Left ventricle myocardium superior (tissue), 1 donor: ENCODE results near the gene POMT1. TPM values are rescaled to one million over a fixed set of nuclear protein-coding genes. Genes with fewer than 3 reads are reported as not detected.

Experiments
- ATAC-seq: fragments of 200-7000 bp; cut with Tn5 transposase; one replicate; pipeline ENCODE4 v1.9.1; 2020; ENCODE audit warnings: mild to moderate bottlenecking, moderate library complexity
- DNase-seq: peaks from one replicate; pipeline ENCODE4 v3.0.0-alpha.2; 2020
- intact Hi-C: fragments of 100-400 bp; cut with micrococcal nuclease; formaldehyde crosslinking; loops from one replicate; pipeline ENCODE4 v1.11.0; 2022
- total RNA-seq: library from RNA; stranded (reverse); fragmentation: NEBNext Ultra II Directional; extraction: Animal tissue kit (Norgen Biotek cat#: 25700); gene quantifications from one replicate; pipeline ENCODE4 v1.2.1, GENCODE V29; 2021
- donor health status: DM: no; HTN: yes; CAD: no; lungs with severe emphysema.

POMT1 gene
- total RNA-seq, 1 donor from 2014 or later, result 19.9 TPM

DNA sequence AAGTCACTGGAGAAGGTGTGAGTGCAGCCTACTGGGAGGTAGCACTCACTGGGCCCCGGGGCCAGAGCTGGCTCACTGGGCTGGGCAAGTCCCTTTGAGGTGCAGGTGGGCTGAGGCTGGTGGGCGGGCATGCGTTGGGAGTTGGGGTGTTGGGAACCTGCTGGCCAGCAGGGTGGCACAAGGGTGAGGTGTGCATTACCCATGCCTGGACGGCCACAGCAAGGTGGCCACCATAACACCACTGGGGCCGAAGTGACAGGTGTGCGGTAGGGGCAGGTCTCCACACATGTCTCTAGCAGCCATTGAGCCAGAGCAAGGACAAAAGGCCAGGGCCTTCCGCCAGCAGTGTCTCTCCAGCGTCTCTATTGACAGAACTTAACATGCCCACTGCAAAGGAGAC, 65.2 kb downstream of the POMT1 start:
- no peak for DNase-seq
- intact Hi-C loops, result no loop called here
- no peak for ATAC-seq

Other genes starting within 250 kb of the POMT1 start
- gene FAM78A, start 226.4 kb upstream of the POMT1 start, total RNA-seq, result 69.1 TPM
- gene PLPP7, start 213.2 kb upstream of the POMT1 start, total RNA-seq, result 127 TPM
- 144 TPM for gene PRRC2B, start 108.8 kb upstream of the POMT1 start, total RNA-seq
- gene UCK1, start 28.3 kb downstream of the POMT1 start, total RNA-seq, result 28.6 TPM
- gene PRRT1B, start 42.6 kb downstream of the POMT1 start, total RNA-seq, result not detected
- 156 TPM for gene RAPGEF1, start 237.2 kb downstream of the POMT1 start, total RNA-seq